K562 (cell line): ENCODE data around the gene RNF26. TPM values are rescaled to one million over a fixed set of nuclear protein-coding genes. Genes with fewer than 3 reads are reported as not detected.

ENCODE experiments used
- CBFB ChIP-seq: sonication (generic); formaldehyde crosslinking; IDR thresholded peaks from 2 replicates; pipeline ENCODE4 v1.4.0; 2020; ENCODE audit warnings: mild to moderate bottlenecking, missing genetic modification reagents
- ETV1 ChIP-seq: fragments of 450-650 bp; conservative IDR thresholded peaks from 2 replicates; pipeline ENCODE4 v1.6.1; 2016; ENCODE audit warnings: missing genetic modification characterization, control low read depth, low read depth, missing compliant biosample characterization
- HDAC3 ChIP-seq: fragments of 450-650 bp; IDR thresholded peaks from 2 replicates; pipeline ENCODE4 v1.6.1; 2018; ENCODE audit warnings: borderline replicate concordance, mild to moderate bottlenecking, moderate library complexity; ENCODE audit not compliant: partially characterized antibody
- MAFF ChIP-seq: IDR thresholded peaks from 2 replicates; pipeline ENCODE4 v1.6.1; 2012; ENCODE audit warnings: low read length, improper control_type of control experiment
- RBFOX2 ChIP-seq: fragments of 200-400 bp; formaldehyde crosslinking; IDR thresholded peaks from 2 replicates; pipeline ENCODE4 v1.6.1; 2017; ENCODE audit warnings: low read depth, mild to moderate bottlenecking, low read length, moderate library complexity
- RCOR1 ChIP-seq, 2 experiments: IDR thresholded peaks; 2 replicates each; pipeline ENCODE4 v1.6.1; 2012; ENCODE audit warnings: low read depth in 2 of 2, low read length in 2 of 2, borderline replicate concordance in 1 of 2, improper control_type of control experiment in 1 of 2
- STAT5A ChIP-seq: IDR thresholded peaks from 2 replicates; pipeline ENCODE4 v1.6.1; 2012; ENCODE audit warnings: low read length, inconsistent platforms, borderline replicate concordance
- TRIM24 ChIP-seq, 2 experiments: fragments of 450-650 bp; IDR thresholded peaks; 2 replicates each; pipeline ENCODE4 v1.6.1; 2016
- XRCC4 ChIP-seq: IDR thresholded peaks from one replicate; pipeline ENCODE4 v1.6.1; 2011; ENCODE audit not compliant: insufficient read depth, insufficient read length; ENCODE audit errors: extremely low read depth
- ZNF232 ChIP-seq: sonication (generic); formaldehyde crosslinking; IDR thresholded peaks from 2 replicates; pipeline ENCODE4 v1.8.0; 2022; ENCODE audit warnings: mild to moderate bottlenecking, missing genetic modification reagents
- ZNF592 ChIP-seq: fragments of 450-650 bp; IDR thresholded peaks from 2 replicates; pipeline ENCODE4 v1.6.1; 2017; ENCODE audit warnings: antibody characterized with exemption, mild to moderate bottlenecking
- polyA plus RNA-seq, 8 experiments: library from polyadenylated mRNA; depleted of rRNA in 4 of 8; stranded (reverse) in 5 of 8; unstranded in 3 of 8; fragments of >200 nt; fragmentation: Nextera tagmentation in 2 of 8; fragmentation: Illumina TruSeq in 1 of 8; extraction: Ambion mirVana in 2 of 8; extraction: Trizol in 1 of 8; gene quantifications; 2 replicates each; pipeline versions ENCODE4 v1.2.1 to v1.2.3, GENCODE V29; 2011 to 2014; ENCODE audit warnings: inconsistent platforms in 1 of 8, missing spikeins in 1 of 8
- total RNA-seq, 7 experiments: library from RNA; depleted of rRNA in 6 of 7; stranded (reverse); fragments of >200 nt in 6 of 7; fragmentation: Illumina TruSeq in 2 of 7; extraction: Trizol in 2 of 7; gene quantifications; 2 replicates each; pipeline versions ENCODE4 v1.2.1 to v1.2.3, GENCODE V29; 2011 to 2021; ENCODE audit warnings: low replicate concordance in 1 of 7
- TF ChIP-seq, protein P1 (sequence below): sonication (generic); formaldehyde crosslinking; IDR thresholded peaks from 2 replicates; pipeline ENCODE4 v1.8.1; 2023; ENCODE audit warnings: mild to moderate bottlenecking, missing genetic modification reagents
- TF ChIP-seq, protein P2 (sequence below): fragments of 450-650 bp; formaldehyde crosslinking; IDR thresholded peaks from 2 replicates; pipeline ENCODE4 v1.4.0; 2020; ENCODE audit warnings: mild to moderate bottlenecking, moderate library complexity
- TF ChIP-seq, protein P3 (sequence below): fragments of 250-450 bp; sonication (Bioruptor Pico); IDR thresholded peaks from 2 replicates; pipeline ENCODE4 v1.8.0; 2021; ENCODE audit warnings: moderate library complexity, mild to moderate bottlenecking, inconsistent platforms
- TF ChIP-seq, protein P4 (sequence below): fragments of 450-650 bp; IDR thresholded peaks from 2 replicates; pipeline ENCODE4 v1.6.1; 2014; ENCODE audit warnings: low read depth, mild to moderate bottlenecking, moderate library complexity, borderline replicate concordance

RNF26 gene
- total and polyA plus RNA-seq, 9 of the 15 experiments (the other 6 are each of a cell fraction or from before 2014, with no cell fraction given), result 5.3 to 53.6 (median 12.7) TPM

GRCh38 chr11:119356349-119357031, 22.2 kb downstream of the RNF26 start (continued):
- TF ChIP-seq, protein P1, sequence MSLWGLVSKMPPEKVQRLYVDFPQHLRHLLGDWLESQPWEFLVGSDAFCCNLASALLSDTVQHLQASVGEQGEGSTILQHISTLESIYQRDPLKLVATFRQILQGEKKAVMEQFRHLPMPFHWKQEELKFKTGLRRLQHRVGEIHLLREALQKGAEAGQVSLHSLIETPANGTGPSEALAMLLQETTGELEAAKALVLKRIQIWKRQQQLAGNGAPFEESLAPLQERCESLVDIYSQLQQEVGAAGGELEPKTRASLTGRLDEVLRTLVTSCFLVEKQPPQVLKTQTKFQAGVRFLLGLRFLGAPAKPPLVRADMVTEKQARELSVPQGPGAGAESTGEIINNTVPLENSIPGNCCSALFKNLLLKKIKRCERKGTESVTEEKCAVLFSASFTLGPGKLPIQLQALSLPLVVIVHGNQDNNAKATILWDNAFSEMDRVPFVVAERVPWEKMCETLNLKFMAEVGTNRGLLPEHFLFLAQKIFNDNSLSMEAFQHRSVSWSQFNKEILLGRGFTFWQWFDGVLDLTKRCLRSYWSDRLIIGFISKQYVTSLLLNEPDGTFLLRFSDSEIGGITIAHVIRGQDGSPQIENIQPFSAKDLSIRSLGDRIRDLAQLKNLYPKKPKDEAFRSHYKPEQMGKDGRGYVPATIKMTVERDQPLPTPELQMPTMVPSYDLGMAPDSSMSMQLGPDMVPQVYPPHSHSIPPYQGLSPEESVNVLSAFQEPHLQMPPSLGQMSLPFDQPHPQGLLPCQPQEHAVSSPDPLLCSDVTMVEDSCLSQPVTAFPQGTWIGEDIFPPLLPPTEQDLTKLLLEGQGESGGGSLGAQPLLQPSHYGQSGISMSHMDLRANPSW (CRISPR knock-in tag), result no peak; the same call in 1 of the 2 replicates
- TF ChIP-seq ETV1 (tag) (no peak), XRCC4 (no peak), ZNF592 (0 out of 2 replicates have a peak, but pooled peaks have one; percentile 29), MAFF (no peak), RCOR1 (IDR thresholded peaks at IDR 0.05; ENCODE audit: borderline replicate concordance in 1 of 2, low read depth in 2 of 2, low read length in 2 of 2) (no peak), CBFB (CRISPR knock-in tag) (no peak), TRIM24 (IDR thresholded peaks at IDR 0.05) (no peak), ZNF232 (no peak), RBFOX2 (peak; percentile 52; the same call in 1 of the 2 replicates), STAT5A (no peak), HDAC3 (no peak)
- TF ChIP-seq, protein P2, sequence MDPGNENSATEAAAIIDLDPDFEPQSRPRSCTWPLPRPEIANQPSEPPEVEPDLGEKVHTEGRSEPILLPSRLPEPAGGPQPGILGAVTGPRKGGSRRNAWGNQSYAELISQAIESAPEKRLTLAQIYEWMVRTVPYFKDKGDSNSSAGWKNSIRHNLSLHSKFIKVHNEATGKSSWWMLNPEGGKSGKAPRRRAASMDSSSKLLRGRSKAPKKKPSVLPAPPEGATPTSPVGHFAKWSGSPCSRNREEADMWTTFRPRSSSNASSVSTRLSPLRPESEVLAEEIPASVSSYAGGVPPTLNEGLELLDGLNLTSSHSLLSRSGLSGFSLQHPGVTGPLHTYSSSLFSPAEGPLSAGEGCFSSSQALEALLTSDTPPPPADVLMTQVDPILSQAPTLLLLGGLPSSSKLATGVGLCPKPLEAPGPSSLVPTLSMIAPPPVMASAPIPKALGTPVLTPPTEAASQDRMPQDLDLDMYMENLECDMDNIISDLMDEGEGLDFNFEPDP (CRISPR knock-in tag), result no peak
- TF ChIP-seq, protein P3, sequence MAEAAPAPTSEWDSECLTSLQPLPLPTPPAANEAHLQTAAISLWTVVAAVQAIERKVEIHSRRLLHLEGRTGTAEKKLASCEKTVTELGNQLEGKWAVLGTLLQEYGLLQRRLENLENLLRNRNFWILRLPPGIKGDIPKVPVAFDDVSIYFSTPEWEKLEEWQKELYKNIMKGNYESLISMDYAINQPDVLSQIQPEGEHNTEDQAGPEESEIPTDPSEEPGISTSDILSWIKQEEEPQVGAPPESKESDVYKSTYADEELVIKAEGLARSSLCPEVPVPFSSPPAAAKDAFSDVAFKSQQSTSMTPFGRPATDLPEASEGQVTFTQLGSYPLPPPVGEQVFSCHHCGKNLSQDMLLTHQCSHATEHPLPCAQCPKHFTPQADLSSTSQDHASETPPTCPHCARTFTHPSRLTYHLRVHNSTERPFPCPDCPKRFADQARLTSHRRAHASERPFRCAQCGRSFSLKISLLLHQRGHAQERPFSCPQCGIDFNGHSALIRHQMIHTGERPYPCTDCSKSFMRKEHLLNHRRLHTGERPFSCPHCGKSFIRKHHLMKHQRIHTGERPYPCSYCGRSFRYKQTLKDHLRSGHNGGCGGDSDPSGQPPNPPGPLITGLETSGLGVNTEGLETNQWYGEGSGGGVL (CRISPR knock-in tag), result no peak
- TF ChIP-seq, protein P4, sequence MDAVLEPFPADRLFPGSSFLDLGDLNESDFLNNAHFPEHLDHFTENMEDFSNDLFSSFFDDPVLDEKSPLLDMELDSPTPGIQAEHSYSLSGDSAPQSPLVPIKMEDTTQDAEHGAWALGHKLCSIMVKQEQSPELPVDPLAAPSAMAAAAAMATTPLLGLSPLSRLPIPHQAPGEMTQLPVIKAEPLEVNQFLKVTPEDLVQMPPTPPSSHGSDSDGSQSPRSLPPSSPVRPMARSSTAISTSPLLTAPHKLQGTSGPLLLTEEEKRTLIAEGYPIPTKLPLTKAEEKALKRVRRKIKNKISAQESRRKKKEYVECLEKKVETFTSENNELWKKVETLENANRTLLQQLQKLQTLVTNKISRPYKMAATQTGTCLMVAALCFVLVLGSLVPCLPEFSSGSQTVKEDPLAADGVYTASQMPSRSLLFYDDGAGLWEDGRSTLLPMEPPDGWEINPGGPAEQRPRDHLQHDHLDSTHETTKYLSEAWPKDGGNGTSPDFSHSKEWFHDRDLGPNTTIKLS, result 0 out of 2 replicates have a peak, but pooled peaks have one; percentile 55
